GM23338 (cell line): ENCODE measurements around the gene SHISA3. TPM values are rescaled to one million over a fixed set of nuclear protein-coding genes. Genes with fewer than 3 reads are reported as not detected.

Experiments used
- ATAC-seq: fragments of 200-7000 bp; cut with Tn5 transposase; 3 replicates; pipeline ENCODE4 v1.9.1; 2020
- DNase-seq: peaks from one replicate; pipeline ENCODE4 v3.0.0-alpha.2; 2015; ENCODE audit warnings: low spot score
- H2AFZ ChIP-seq: fragments of 200-600 bp; sonication (generic); 2 replicates; pipeline ENCODE4 v1.8.0; 2016; ENCODE audit warnings: antibody characterized with exemption, mild to moderate bottlenecking, moderate library complexity
- H3F3A ChIP-seq: fragments of 200-600 bp; sonication (generic); replicated peaks from 2 replicates; pipeline ENCODE4 v1.8.0; 2017; ENCODE audit warnings: antibody characterized with exemption, mixed run types, low read depth
- H3K27ac ChIP-seq: fragments of 200-600 bp; sonication (generic); 2 replicates; pipeline ENCODE4 v1.6.1; 2016; ENCODE audit warnings: low read depth
- H3K27me3 ChIP-seq: fragments of 200-600 bp; sonication (generic); 2 replicates; pipeline ENCODE4 v1.8.0; 2016; ENCODE audit warnings: mild to moderate bottlenecking, mixed run types, moderate library complexity; ENCODE audit not compliant: insufficient read depth
- H3K36me3 ChIP-seq: fragments of 200-600 bp; sonication (generic); 2 replicates; pipeline ENCODE4 v1.8.0; 2016; ENCODE audit warnings: mild to moderate bottlenecking; ENCODE audit not compliant: insufficient read depth
- H3K4me1 ChIP-seq: fragments of 200-600 bp; sonication (generic); 2 replicates; pipeline ENCODE4 v1.8.0; 2016; ENCODE audit warnings: mild to moderate bottlenecking, moderate library complexity; ENCODE audit not compliant: insufficient read depth
- H3K4me2 ChIP-seq: fragments of 200-600 bp; sonication (generic); 2 replicates; pipeline ENCODE4 v1.7.1; 2017; ENCODE audit warnings: mixed run types
- H3K4me3 ChIP-seq: fragments of 200-600 bp; sonication (generic); 2 replicates; pipeline ENCODE4 v1.6.1; 2016; ENCODE audit warnings: mixed run types
- H3K79me2 ChIP-seq: fragments of 200-600 bp; sonication (generic); replicated peaks from 2 replicates; pipeline ENCODE4 v1.8.0; 2017; ENCODE audit warnings: mild to moderate bottlenecking; ENCODE audit not compliant: insufficient read depth
- H3K9me2 ChIP-seq: fragments of 200-600 bp; sonication (generic); 2 replicates; pipeline ENCODE4 v1.8.0; 2017; ENCODE audit not compliant: insufficient read depth
- H4K20me1 ChIP-seq: fragments of 200-600 bp; sonication (generic); replicated peaks from 2 replicates; pipeline ENCODE4 v1.8.0; 2017; ENCODE audit warnings: mild to moderate bottlenecking; ENCODE audit not compliant: insufficient read depth
- H3K27ac Mint-ChIP-seq: 2 replicates; pipeline ENCODE4 v1.8.0; 2020; ENCODE audit warnings: inconsistent platforms, mild to moderate bottlenecking, moderate library complexity, mixed read lengths
- H3K27me3 Mint-ChIP-seq: 3 replicates; pipeline ENCODE4 v1.8.0; 2022; ENCODE audit warnings: low read depth, mild to moderate bottlenecking, moderate library complexity, mixed read lengths, inconsistent platforms; ENCODE audit not compliant: insufficient read depth, poor library complexity
- H3K36me3 Mint-ChIP-seq: 3 replicates; pipeline ENCODE4 v1.8.0; 2021; ENCODE audit warnings: low read depth, mild to moderate bottlenecking, inconsistent platforms, moderate library complexity, mixed read lengths
- H3K4me1 Mint-ChIP-seq: 3 replicates; pipeline ENCODE4 v1.8.0; 2020; ENCODE audit warnings: mild to moderate bottlenecking, inconsistent platforms, mixed read lengths
- H3K4me3 Mint-ChIP-seq: 3 replicates; pipeline ENCODE4 v1.8.0; 2021; ENCODE audit warnings: moderate library complexity, mild to moderate bottlenecking, inconsistent platforms, mixed read lengths
- H3K9me3 Mint-ChIP-seq: 3 replicates; pipeline ENCODE4 v1.8.0; 2020; ENCODE audit warnings: moderate library complexity, mild to moderate bottlenecking, inconsistent platforms, mixed read lengths
- CREB1 ChIP-seq: fragments of 250-450 bp; sonication (Bioruptor Pico); IDR thresholded peaks from 2 replicates; pipeline ENCODE4 v1.5.0; 2020; ENCODE audit warnings: low read depth, mild to moderate bottlenecking, moderate library complexity
- EZH2 ChIP-seq: fragments of 200-600 bp; sonication (generic); IDR thresholded peaks from one replicate; pipeline ENCODE4 v1.8.0; 2017; ENCODE audit warnings: antibody characterized with exemption, mild to moderate bottlenecking, low read depth; ENCODE audit not compliant: unreplicated experiment
- EZH2phosphoT487 ChIP-seq: fragments of 200-600 bp; sonication (generic); IDR thresholded peaks from one replicate; pipeline ENCODE4 v1.8.1; 2018; ENCODE audit warnings: antibody characterized with exemption; ENCODE audit not compliant: unreplicated experiment
- JUNB ChIP-seq: IDR thresholded peaks from one replicate; pipeline ENCODE4 v1.6.1; 2016; ENCODE audit warnings: antibody characterized with exemption; ENCODE audit not compliant: unreplicated experiment
- NANOG ChIP-seq: IDR thresholded peaks from 2 replicates; pipeline ENCODE4 v1.6.1; 2016; ENCODE audit warnings: antibody characterized with exemption, borderline replicate concordance
- POLR2AphosphoS5 ChIP-seq: IDR thresholded peaks from 2 replicates; pipeline ENCODE4 v1.6.1; 2016; ENCODE audit warnings: antibody characterized with exemption, low read depth
- STAT1 ChIP-seq: IDR thresholded peaks from one replicate; pipeline ENCODE4 v1.6.1; 2016; ENCODE audit warnings: antibody characterized with exemption; ENCODE audit not compliant: unreplicated experiment
- ZNF114 ChIP-seq: fragments of 250-450 bp; sonication (Bioruptor Pico); IDR thresholded peaks from 2 replicates; pipeline ENCODE4 v1.5.0; 2020; ENCODE audit warnings: mild to moderate bottlenecking, moderate library complexity
- ZNF331 ChIP-seq: fragments of 250-450 bp; sonication (Bioruptor Pico); IDR thresholded peaks from 2 replicates; pipeline ENCODE4 v1.5.0; 2020; ENCODE audit warnings: low read depth, mild to moderate bottlenecking, moderate library complexity
- polyA plus RNA-seq: library from polyadenylated mRNA; unstranded; fragments of >200 nt; fragmentation: Nextera tagmentation; extraction: Ambion mirVana; gene quantifications from 2 replicates; pipeline ENCODE4 v1.2.1, GENCODE V29; 2016
- total RNA-seq: library from RNA; depleted of rRNA; stranded (reverse); fragments of >200 nt; shearing (Covaris generic); gene quantifications from 2 replicates; pipeline ENCODE4 v1.2.3, GENCODE V29; 2014
- TF ChIP-seq, protein P1 (sequence below): fragments of 250-450 bp; sonication (Bioruptor Pico); IDR thresholded peaks from 2 replicates; pipeline ENCODE4 v1.5.0; 2020; ENCODE audit warnings: mild to moderate bottlenecking, moderate library complexity
- TF ChIP-seq, protein P2 (sequence below): IDR thresholded peaks from one replicate; pipeline ENCODE4 v1.6.1; 2018; ENCODE audit warnings: antibody characterized with exemption; ENCODE audit not compliant: unreplicated experiment
- TF ChIP-seq, protein P3 (sequence below): IDR thresholded peaks from 2 replicates; pipeline ENCODE4 v1.6.1; 2016; ENCODE audit warnings: antibody characterized with exemption
- TF ChIP-seq, protein P4 (sequence below), 2 experiments: fragments of 200-600 bp in 1 of 2; sonication (generic) in 1 of 2; conservative IDR thresholded peaks; 2 replicates each; pipeline versions ENCODE4 v1.5.1 to v1.6.1; 2016 to 2017; ENCODE audit warnings: antibody characterized with exemption in 2 of 2, low read depth in 2 of 2, mild to moderate bottlenecking in 2 of 2, moderate library complexity in 1 of 2

Gene SHISA3
- total and polyA plus RNA-seq, 2 experiments from 2014 or later = 4.4 to 5.0 TPM

DNA sequence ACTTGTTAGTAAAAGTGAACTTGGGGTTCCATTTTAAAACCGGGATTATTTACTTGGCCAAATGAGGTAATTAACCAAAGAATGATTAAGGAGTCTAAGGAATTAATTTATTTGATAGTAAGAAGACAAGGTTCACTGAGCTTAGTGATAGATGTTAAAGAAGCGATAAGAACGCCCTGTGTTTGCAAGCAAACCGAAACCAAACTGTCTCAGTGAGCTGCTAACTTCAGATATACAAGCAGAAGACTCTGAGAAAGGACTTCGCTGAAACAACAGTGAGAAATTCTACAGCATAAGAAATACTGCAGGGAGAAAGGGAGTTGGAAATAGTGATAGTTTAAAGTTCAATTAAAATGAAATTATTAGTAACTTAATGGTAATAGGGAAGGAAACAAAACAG, 37.6 kb upstream of the SHISA3 start:
- DNase-seq (no peak), ATAC-seq (no peak)
- no peak for TF ChIP-seq STAT1
- TF ChIP-seq EZH2phosphoT487 = no peak
- no peak for TF ChIP-seq ZNF114
- TF ChIP-seq JUNB = no peak
- TF ChIP-seq, protein P1, sequence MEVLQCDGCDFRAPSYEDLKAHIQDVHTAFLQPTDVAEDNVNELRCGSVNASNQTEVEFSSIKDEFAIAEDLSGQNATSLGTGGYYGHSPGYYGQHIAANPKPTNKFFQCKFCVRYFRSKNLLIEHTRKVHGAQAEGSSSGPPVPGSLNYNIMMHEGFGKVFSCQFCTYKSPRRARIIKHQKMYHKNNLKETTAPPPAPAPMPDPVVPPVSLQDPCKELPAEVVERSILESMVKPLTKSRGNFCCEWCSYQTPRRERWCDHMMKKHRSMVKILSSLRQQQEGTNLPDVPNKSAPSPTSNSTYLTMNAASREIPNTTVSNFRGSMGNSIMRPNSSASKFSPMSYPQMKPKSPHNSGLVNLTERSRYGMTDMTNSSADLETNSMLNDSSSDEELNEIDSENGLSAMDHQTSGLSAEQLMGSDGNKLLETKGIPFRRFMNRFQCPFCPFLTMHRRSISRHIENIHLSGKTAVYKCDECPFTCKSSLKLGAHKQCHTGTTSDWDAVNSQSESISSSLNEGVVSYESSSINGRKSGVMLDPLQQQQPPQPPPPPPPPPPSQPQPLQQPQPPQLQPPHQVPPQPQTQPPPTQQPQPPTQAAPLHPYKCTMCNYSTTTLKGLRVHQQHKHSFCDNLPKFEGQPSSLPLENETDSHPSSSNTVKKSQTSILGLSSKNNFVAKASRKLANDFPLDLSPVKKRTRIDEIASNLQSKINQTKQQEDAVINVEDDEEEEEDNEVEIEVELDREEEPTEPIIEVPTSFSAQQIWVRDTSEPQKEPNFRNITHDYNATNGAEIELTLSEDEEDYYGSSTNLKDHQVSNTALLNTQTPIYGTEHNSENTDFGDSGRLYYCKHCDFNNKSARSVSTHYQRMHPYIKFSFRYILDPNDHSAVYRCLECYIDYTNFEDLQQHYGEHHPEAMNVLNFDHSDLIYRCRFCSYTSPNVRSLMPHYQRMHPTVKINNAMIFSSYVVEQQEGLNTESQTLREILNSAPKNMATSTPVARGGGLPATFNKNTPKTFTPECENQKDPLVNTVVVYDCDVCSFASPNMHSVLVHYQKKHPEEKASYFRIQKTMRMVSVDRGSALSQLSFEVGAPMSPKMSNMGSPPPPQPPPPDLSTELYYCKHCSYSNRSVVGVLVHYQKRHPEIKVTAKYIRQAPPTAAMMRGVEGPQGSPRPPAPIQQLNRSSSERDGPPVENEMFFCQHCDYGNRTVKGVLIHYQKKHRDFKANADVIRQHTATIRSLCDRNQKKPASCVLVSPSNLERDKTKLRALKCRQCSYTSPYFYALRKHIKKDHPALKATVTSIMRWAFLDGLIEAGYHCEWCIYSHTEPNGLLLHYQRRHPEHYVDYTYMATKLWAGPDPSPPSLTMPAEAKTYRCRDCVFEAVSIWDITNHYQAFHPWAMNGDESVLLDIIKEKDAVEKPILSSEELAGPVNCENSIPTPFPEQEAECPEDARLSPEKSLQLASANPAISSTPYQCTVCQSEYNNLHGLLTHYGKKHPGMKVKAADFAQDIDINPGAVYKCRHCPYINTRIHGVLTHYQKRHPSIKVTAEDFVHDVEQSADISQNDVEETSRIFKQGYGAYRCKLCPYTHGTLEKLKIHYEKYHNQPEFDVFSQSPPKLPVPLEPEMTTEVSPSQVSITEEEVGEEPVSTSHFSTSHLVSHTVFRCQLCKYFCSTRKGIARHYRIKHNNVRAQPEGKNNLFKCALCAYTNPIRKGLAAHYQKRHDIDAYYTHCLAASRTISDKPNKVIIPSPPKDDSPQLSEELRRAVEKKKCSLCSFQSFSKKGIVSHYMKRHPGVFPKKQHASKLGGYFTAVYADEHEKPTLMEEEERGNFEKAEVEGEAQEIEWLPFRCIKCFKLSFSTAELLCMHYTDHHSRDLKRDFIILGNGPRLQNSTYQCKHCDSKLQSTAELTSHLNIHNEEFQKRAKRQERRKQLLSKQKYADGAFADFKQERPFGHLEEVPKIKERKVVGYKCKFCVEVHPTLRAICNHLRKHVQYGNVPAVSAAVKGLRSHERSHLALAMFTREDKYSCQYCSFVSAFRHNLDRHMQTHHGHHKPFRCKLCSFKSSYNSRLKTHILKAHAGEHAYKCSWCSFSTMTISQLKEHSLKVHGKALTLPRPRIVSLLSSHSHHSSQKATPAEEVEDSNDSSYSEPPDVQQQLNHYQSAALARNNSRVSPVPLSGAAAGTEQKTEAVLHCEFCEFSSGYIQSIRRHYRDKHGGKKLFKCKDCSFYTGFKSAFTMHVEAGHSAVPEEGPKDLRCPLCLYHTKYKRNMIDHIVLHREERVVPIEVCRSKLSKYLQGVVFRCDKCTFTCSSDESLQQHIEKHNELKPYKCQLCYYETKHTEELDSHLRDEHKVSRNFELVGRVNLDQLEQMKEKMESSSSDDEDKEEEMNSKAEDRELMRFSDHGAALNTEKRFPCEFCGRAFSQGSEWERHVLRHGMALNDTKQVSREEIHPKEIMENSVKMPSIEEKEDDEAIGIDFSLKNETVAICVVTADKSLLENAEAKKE = no peak
- TF ChIP-seq NANOG = no peak
- TF ChIP-seq, protein P2, sequence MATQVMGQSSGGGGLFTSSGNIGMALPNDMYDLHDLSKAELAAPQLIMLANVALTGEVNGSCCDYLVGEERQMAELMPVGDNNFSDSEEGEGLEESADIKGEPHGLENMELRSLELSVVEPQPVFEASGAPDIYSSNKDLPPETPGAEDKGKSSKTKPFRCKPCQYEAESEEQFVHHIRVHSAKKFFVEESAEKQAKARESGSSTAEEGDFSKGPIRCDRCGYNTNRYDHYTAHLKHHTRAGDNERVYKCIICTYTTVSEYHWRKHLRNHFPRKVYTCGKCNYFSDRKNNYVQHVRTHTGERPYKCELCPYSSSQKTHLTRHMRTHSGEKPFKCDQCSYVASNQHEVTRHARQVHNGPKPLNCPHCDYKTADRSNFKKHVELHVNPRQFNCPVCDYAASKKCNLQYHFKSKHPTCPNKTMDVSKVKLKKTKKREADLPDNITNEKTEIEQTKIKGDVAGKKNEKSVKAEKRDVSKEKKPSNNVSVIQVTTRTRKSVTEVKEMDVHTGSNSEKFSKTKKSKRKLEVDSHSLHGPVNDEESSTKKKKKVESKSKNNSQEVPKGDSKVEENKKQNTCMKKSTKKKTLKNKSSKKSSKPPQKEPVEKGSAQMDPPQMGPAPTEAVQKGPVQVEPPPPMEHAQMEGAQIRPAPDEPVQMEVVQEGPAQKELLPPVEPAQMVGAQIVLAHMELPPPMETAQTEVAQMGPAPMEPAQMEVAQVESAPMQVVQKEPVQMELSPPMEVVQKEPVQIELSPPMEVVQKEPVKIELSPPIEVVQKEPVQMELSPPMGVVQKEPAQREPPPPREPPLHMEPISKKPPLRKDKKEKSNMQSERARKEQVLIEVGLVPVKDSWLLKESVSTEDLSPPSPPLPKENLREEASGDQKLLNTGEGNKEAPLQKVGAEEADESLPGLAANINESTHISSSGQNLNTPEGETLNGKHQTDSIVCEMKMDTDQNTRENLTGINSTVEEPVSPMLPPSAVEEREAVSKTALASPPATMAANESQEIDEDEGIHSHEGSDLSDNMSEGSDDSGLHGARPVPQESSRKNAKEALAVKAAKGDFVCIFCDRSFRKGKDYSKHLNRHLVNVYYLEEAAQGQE = no peak
- TF ChIP-seq EZH2 = no peak
- no peak for TF ChIP-seq ZNF331
- TF ChIP-seq, protein P3, sequence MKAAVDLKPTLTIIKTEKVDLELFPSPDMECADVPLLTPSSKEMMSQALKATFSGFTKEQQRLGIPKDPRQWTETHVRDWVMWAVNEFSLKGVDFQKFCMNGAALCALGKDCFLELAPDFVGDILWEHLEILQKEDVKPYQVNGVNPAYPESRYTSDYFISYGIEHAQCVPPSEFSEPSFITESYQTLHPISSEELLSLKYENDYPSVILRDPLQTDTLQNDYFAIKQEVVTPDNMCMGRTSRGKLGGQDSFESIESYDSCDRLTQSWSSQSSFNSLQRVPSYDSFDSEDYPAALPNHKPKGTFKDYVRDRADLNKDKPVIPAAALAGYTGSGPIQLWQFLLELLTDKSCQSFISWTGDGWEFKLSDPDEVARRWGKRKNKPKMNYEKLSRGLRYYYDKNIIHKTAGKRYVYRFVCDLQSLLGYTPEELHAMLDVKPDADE = no peak
- TF ChIP-seq, protein P4, sequence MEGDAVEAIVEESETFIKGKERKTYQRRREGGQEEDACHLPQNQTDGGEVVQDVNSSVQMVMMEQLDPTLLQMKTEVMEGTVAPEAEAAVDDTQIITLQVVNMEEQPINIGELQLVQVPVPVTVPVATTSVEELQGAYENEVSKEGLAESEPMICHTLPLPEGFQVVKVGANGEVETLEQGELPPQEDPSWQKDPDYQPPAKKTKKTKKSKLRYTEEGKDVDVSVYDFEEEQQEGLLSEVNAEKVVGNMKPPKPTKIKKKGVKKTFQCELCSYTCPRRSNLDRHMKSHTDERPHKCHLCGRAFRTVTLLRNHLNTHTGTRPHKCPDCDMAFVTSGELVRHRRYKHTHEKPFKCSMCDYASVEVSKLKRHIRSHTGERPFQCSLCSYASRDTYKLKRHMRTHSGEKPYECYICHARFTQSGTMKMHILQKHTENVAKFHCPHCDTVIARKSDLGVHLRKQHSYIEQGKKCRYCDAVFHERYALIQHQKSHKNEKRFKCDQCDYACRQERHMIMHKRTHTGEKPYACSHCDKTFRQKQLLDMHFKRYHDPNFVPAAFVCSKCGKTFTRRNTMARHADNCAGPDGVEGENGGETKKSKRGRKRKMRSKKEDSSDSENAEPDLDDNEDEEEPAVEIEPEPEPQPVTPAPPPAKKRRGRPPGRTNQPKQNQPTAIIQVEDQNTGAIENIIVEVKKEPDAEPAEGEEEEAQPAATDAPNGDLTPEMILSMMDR (conservative IDR thresholded peaks at IDR 0.05; ENCODE audit: low read depth in 2 of 2) = no peak
- no peak for TF ChIP-seq CREB1
- TF ChIP-seq POLR2AphosphoS5 = no peak
- Mint-ChIP-seq H3K27ac (no peak overlapping the region), H3K4me1 (peaks cover 13% of the 10 kb centered on the region), H3K4me3 (no peak overlapping the region), H3K36me3 (no peaks in the 10 kb centered on the region), H3K9me3 (no peaks in the 10 kb centered on the region; the same call in 2 of the 3 replicates), H3K27me3 (peaks cover 8% of the 10 kb centered on the region)
- Histone ChIP-seq H2AFZ (no peak overlapping the region), H3F3A (no peaks in the 10 kb centered on the region), H3K27me3 (no peaks in the 10 kb centered on the region), H3K36me3 (no peaks in the 10 kb centered on the region), H3K4me3 (no peak overlapping the region), H3K79me2 (no peaks in the 10 kb centered on the region), H3K9me2 (peaks cover 5% of the 10 kb centered on the region; the same call in 1 of the 2 replicates), H3K4me2 (no peak overlapping the region), H4K20me1 (no peaks in the 10 kb centered on the region), H3K27ac (no peak overlapping the region), H3K4me1 (peaks cover 15% of the 10 kb centered on the region)
